ENCODE data around the gene TTC12.

- TF ChIP-seq EZH2 (IDR thresholded peaks at IDR 0.05; ENCODE audit: insufficient read depth, poor library complexity, severe bottlenecking) (no peak), EZH2phosphoT487 (IDR thresholded peaks at IDR 0.05; ENCODE audit: insufficient read depth, low read depth) (no peak)
These were observed 81.5 kb downstream of the TTC12 start for GRCh38 chr11:113395782-113396336.
